ENCODE results near the gene EFNA5. TPM values are rescaled to one million over a fixed set of nuclear protein-coding genes. Genes with fewer than 3 reads are reported as not detected.

EFNA5 gene
- total and polyA plus RNA-seq, 4 donors: 0.14 to 0.93 (median 0.54) TPM

DNA sequence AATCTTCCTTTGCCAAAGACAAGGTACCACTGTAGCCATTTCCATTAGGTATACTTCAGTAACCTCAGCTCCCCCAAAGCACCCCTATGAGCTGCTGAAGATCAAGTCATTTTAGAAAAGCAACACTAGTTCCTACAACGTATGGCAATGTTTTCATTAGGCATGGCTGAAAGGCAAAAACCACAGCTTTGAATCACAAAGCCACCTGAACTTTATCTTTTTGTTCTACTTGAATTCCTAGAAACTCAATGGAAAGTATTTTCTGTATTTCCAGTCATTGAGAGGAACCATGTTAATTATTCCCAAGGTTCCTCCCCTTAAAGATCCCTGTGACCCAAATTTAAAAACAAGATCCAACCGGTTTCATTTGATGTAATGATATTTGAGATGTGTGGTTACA is 152.1 kb downstream of the EFNA5 start:
- Histone ChIP-seq H3K9ac (ENCODE audit: low read depth in 1 of 2, low read length in 2 of 2) (no peak overlapping the region), H3K36me3 (ENCODE audit: control insufficient read depth in 4 of 4, insufficient read depth in 3 of 4, low read depth in 1 of 4, low read length in 3 of 4) (no peaks in the 10 kb centered on the region), H3K9me3 (ENCODE audit: control insufficient read depth in 4 of 4, low read length in 3 of 4) (no peaks in the 10 kb centered on the region), H3K27me3 (ENCODE audit: control insufficient read depth in 4 of 4, insufficient read depth in 4 of 4, low read length in 3 of 4) (no peaks in the 10 kb centered on the region), H3K27ac (ENCODE audit: low read depth in 1 of 2, low read length in 2 of 2) (no peak overlapping the region), H3K4me1 (ENCODE audit: control insufficient read depth in 4 of 4, insufficient read depth in 4 of 4, low read length in 3 of 4) (no peaks in the 10 kb centered on the region), H3K4me3 (ENCODE audit: low read depth in 1 of 3, low read length in 3 of 3) (no peak overlapping the region)
- 76% methylated on average over 2 of the region's 2 CpGs for WGBS
- TF ChIP-seq FOXA2 (IDR thresholded peaks at IDR 0.05): no peak
- no peak for TF ChIP-seq YY1 (IDR thresholded peaks at IDR 0.05)
- TF ChIP-seq EGR1 (IDR thresholded peaks at IDR 0.05; ENCODE audit: low read depth in 2 of 2): no peak
- DNase-seq (ENCODE audit: low spot score): no peak

DNA sequence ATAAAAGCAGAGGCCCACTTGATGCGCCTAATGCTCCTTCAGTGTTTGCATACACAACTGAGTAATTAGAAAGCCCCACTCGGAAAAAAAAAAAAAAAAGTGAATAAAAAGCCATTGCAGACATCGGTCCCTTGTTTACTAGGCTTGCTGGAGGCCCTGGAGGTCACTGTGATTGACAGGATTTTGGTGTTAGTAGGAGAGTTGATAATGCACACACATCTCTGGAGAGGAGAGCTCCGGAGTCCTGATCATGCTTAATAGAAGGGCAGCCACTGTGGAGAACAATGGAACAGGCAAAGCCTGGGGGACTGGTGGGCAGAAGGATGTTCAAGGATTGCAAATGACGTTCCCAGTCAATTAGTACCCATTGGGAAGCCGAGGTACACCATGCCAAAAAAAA is 152.5 kb downstream of the EFNA5 start:
- 75% methylated on average over 6 of the region's 6 CpGs for WGBS

DNA sequence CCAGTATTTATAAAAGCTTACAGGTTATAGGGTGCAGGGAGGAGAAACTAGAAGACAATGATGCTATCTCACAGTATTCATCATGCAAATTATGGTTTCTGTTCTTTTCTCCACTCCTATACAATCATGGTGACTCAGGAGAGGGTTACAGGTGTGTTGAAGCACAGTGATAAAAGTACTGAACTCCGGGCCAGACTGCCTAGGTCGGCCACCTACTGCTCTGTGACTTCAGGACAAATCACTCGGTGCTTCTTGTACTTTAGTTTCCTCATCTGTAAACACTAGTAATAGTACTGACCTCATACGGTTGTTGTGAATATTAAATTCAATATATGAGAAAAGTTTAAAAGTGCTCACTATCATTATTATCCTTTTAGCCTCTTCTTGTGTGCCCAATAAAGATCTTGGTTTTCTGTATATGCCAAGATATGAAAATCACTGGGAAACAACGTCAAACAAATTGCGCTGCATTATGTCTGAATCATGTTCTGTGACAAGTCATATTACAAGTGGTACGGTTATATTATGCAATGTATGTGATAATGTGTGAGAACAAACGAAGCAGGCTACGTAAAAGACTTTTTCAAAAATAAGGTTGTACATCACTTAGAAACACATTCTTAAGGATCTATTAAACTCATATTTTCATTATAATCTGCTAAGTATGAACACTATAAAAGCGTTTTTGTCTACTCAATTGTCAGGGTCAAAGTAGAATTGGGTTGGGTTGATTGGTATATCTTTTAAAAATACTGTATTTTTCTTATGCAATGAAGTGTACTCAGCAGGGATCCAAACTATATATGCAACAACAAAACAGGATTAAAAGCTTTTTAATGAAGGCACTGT is 153.3 kb downstream of the EFNA5 start:
- H3K9ac ChIP-seq (ENCODE audit: low read depth in 1 of 2, low read length in 2 of 2): no peak overlapping the region
- WGBS: 91% methylated on average over 10 of the region's 10 CpGs
- TF ChIP-seq, protein P1, sequence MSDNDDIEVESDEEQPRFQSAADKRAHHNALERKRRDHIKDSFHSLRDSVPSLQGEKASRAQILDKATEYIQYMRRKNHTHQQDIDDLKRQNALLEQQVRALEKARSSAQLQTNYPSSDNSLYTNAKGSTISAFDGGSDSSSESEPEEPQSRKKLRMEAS (IDR thresholded peaks at IDR 0.05): no peak
- TF ChIP-seq TAF1 (conservative IDR thresholded peaks at IDR 0.05) (no peak), FOXA2 (IDR thresholded peaks at IDR 0.05) (no peak), YY1 (IDR thresholded peaks at IDR 0.05) (no peak), JUND (IDR thresholded peaks at IDR 0.05) (no peak), FOXA1 (IDR thresholded peaks at IDR 0.05) (no peak), EGR1 (IDR thresholded peaks at IDR 0.05; ENCODE audit: low read depth in 2 of 2) (no peak), SP1 (IDR thresholded peaks at IDR 0.05) (no peak)
- TF ChIP-seq, protein P2, sequence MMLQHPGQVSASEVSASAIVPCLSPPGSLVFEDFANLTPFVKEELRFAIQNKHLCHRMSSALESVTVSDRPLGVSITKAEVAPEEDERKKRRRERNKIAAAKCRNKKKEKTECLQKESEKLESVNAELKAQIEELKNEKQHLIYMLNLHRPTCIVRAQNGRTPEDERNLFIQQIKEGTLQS (IDR thresholded peaks at IDR 0.05): no peak
- TF ChIP-seq, protein P3, sequence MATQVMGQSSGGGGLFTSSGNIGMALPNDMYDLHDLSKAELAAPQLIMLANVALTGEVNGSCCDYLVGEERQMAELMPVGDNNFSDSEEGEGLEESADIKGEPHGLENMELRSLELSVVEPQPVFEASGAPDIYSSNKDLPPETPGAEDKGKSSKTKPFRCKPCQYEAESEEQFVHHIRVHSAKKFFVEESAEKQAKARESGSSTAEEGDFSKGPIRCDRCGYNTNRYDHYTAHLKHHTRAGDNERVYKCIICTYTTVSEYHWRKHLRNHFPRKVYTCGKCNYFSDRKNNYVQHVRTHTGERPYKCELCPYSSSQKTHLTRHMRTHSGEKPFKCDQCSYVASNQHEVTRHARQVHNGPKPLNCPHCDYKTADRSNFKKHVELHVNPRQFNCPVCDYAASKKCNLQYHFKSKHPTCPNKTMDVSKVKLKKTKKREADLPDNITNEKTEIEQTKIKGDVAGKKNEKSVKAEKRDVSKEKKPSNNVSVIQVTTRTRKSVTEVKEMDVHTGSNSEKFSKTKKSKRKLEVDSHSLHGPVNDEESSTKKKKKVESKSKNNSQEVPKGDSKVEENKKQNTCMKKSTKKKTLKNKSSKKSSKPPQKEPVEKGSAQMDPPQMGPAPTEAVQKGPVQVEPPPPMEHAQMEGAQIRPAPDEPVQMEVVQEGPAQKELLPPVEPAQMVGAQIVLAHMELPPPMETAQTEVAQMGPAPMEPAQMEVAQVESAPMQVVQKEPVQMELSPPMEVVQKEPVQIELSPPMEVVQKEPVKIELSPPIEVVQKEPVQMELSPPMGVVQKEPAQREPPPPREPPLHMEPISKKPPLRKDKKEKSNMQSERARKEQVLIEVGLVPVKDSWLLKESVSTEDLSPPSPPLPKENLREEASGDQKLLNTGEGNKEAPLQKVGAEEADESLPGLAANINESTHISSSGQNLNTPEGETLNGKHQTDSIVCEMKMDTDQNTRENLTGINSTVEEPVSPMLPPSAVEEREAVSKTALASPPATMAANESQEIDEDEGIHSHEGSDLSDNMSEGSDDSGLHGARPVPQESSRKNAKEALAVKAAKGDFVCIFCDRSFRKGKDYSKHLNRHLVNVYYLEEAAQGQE (IDR thresholded peaks at IDR 0.05): no peak
- H3K27ac ChIP-seq (ENCODE audit: low read depth in 1 of 2, low read length in 2 of 2): no peak overlapping the region
- H3K27me3 ChIP-seq (ENCODE audit: control insufficient read depth in 4 of 4, insufficient read depth in 4 of 4, low read length in 3 of 4): no peaks in the 10 kb centered on the region
- H3K9me3 ChIP-seq (ENCODE audit: control insufficient read depth in 4 of 4, low read length in 3 of 4): no peaks in the 10 kb centered on the region
- H3K4me1 ChIP-seq (ENCODE audit: control insufficient read depth in 4 of 4, insufficient read depth in 4 of 4, low read length in 3 of 4): no peaks in the 10 kb centered on the region
- no peak overlapping the region for H3K4me3 ChIP-seq (ENCODE audit: low read depth in 1 of 3, low read length in 3 of 3)
- DNase-seq (ENCODE audit: low spot score): no peak
- no peaks in the 10 kb centered on the region for H3K36me3 ChIP-seq (ENCODE audit: control insufficient read depth in 4 of 4, insufficient read depth in 3 of 4, low read depth in 1 of 4, low read length in 3 of 4)

More for the DNA sequence above, 152.5 kb downstream of the EFNA5 start:
- TF ChIP-seq RXRA (IDR thresholded peaks at IDR 0.05) (no peak), FOXA1 (IDR thresholded peaks at IDR 0.05) (no peak), JUND (IDR thresholded peaks at IDR 0.05) (no peak), SP1 (IDR thresholded peaks at IDR 0.05) (no peak)
- TF ChIP-seq, protein P1 (IDR thresholded peaks at IDR 0.05): no peak
- H3K4me3 ChIP-seq (ENCODE audit: low read depth in 1 of 3, low read length in 3 of 3): no peak overlapping the region
- H3K27me3 ChIP-seq (ENCODE audit: control insufficient read depth in 4 of 4, insufficient read depth in 4 of 4, low read length in 3 of 4): no peaks in the 10 kb centered on the region
- no peak overlapping the region for H3K9ac ChIP-seq (ENCODE audit: low read depth in 1 of 2, low read length in 2 of 2)
- no peaks in the 10 kb centered on the region for H3K4me1 ChIP-seq (ENCODE audit: control insufficient read depth in 4 of 4, insufficient read depth in 4 of 4, low read length in 3 of 4)
- H3K9me3 ChIP-seq (ENCODE audit: control insufficient read depth in 4 of 4, low read length in 3 of 4): no peaks in the 10 kb centered on the region
- H3K27ac ChIP-seq (ENCODE audit: low read depth in 1 of 2, low read length in 2 of 2): no peak overlapping the region
- H3K36me3 ChIP-seq (ENCODE audit: control insufficient read depth in 4 of 4, insufficient read depth in 3 of 4, low read depth in 1 of 4, low read length in 3 of 4): no peaks in the 10 kb centered on the region
- no peak for DNase-seq (ENCODE audit: low spot score)

All from liver (tissue), 9 donors.